ENCODE measurements around the gene MRPL3.

The MRPL3 gene

GRCh38 chr3:131431754-131432153, 71.0 kb downstream of the MRPL3 start:
- no peak overlapping the region for H3K4me3 ChIP-seq (replicated peaks; ENCODE audit: low read depth, low read length)
- no peak for DNase-seq (ENCODE audit: low read depth)
- TF ChIP-seq, protein P1, sequence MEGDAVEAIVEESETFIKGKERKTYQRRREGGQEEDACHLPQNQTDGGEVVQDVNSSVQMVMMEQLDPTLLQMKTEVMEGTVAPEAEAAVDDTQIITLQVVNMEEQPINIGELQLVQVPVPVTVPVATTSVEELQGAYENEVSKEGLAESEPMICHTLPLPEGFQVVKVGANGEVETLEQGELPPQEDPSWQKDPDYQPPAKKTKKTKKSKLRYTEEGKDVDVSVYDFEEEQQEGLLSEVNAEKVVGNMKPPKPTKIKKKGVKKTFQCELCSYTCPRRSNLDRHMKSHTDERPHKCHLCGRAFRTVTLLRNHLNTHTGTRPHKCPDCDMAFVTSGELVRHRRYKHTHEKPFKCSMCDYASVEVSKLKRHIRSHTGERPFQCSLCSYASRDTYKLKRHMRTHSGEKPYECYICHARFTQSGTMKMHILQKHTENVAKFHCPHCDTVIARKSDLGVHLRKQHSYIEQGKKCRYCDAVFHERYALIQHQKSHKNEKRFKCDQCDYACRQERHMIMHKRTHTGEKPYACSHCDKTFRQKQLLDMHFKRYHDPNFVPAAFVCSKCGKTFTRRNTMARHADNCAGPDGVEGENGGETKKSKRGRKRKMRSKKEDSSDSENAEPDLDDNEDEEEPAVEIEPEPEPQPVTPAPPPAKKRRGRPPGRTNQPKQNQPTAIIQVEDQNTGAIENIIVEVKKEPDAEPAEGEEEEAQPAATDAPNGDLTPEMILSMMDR (IDR thresholded peaks at IDR 0.05; ENCODE audit: low read length, missing control alignments): no peak

GRCh38 chr3:131427226-131427625, 75.5 kb downstream of the MRPL3 start:
- TF ChIP-seq, protein P1 (IDR thresholded peaks at IDR 0.05; ENCODE audit: low read length, missing control alignments): no peak
- no peak for DNase-seq (ENCODE audit: low read depth)
- no peak overlapping the region for H3K4me3 ChIP-seq (replicated peaks; ENCODE audit: low read depth, low read length)

- peak; percentile 8 for DNase-seq (ENCODE audit: low read depth)
- no peak overlapping the region for H3K4me3 ChIP-seq (replicated peaks; ENCODE audit: low read depth, low read length)
- TF ChIP-seq, protein P1 (IDR thresholded peaks at IDR 0.05; ENCODE audit: low read length, missing control alignments): no peak
Measured at GRCh38 chr3:131421957-131422498, 80.7 kb downstream of the MRPL3 start.

DNA sequence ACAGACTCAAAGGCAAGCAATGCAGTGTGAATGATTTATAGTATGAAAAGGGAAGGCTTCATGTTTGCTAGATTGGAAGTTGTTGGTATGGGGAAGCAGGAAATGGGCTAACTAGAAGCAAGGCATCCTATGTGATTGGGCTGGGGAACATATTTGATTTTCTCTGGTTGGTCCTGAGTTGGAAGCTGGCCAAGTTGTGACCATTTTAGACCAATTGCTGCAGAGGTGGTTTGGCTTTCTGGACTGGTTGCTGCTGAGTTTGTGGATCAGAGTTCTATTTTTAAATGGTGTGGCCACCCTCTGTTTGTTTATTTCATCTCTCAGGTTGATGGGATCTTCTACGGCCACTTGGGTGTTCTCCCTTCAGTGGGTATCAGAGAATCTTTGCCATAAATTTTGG, 81.5 kb downstream of the MRPL3 start:
- H3K4me3 ChIP-seq (replicated peaks; ENCODE audit: low read depth, low read length): no peak overlapping the region
- DNase-seq (ENCODE audit: low read depth): no peak
- TF ChIP-seq, protein P1 (IDR thresholded peaks at IDR 0.05; ENCODE audit: low read length, missing control alignments): no peak

- no peak for DNase-seq (ENCODE audit: low read depth)
- TF ChIP-seq, protein P1 (IDR thresholded peaks at IDR 0.05; ENCODE audit: low read length, missing control alignments): no peak
- H3K4me3 ChIP-seq (replicated peaks; ENCODE audit: low read depth, low read length): no peak overlapping the region
Measured at GRCh38 chr3:131417751-131418150, 85.0 kb downstream of the MRPL3 start.
